GM21576 (cell line): Measurements from ENCODE around the gene RPF1.

Experiments used
- ATAC-seq: cut with Tn5 transposase; IDR thresholded peaks from one replicate; pipeline ENCODE4 v1.9.1; 2021; ENCODE audit warnings: mild to moderate bottlenecking, moderate library complexity; ENCODE audit not compliant: unreplicated experiment

RPF1 gene

GRCh38 chr1:84541679-84542078, 62.6 kb downstream of the RPF1 start:
- ATAC-seq, result no peak
